NOMO-1 treated with DMSO at 0.1 percent for 48 hours (cell line): ENCODE measurements around the gene LMNTD1.
A peak's percentile ranks its signal among the peaks of the same experiment; 100 is the strongest.
"Not testable (repeated sequence)": the region's sequence is repeated elsewhere in the genome, so short reads cannot be mapped to it uniquely, and the experiment has no call there.

Experiments
- DNase-seq: peaks from one replicate; lab custom pipeline; 2025; ENCODE audit not compliant: unreplicated experiment; lab: John Stamatoyannopoulos, UW

Gene LMNTD1

DNA sequence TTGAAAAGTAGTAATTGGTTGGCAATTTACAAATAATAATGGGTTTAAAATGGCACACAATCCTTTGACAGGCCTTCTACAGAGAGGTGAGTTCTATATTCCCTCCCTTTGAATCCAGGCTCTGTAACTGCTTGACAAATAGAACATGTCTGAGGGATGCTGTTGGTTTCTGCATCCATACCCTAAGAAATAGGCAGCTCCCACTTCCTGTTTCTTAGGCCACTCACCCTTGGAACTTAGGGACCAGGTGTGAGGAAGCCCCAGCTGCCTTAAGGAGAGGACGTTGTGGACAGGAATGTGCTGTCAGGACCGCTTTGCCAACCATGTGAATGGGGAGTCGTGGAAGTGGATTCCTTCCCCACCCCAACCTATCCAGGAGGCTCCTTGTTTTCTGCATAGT lies 59.4 kb downstream of the LMNTD1 start:
- no peak for DNase-seq

DNA sequence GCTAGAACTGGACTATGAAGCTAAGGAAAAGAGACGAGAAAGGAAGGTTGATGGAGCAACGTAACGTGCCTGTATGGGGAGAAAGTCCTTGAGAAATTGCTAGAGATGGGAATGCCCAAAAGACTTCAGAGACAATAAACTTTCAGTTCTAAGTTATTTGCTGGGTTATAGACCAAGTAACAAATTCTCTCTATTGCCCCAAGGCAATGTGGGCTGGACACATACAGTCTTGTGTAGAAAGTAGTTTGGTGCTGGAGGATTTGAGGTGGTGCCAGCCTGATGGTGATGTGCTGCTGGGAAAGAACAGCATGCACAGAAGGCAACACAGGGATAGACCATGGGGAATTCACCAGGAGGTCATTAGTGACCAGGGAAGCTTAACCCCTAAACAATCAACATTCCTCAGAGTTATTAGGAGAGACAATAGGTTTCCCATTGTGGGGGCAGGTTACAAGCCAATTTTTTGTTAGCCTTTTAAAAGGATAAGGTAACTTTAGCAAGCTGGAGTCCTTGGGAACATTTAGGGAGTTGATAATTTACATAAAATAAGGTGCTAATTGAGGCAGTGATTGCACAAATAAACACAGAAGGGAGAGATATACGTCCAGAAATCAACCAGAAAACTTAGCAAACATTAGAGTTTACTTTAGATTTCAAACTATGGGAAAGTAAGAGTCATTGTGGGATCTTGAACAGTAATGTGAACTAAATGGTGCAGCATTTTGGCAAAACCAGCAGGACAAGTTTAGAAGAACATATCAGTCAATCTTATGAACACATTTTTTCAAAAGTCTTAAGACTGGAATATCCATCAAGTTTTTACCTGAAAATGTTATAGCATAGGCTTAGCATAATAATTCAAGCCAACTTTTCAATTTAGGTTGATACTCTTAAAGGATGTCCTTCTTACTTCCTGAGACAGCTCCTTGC lies 61.4 kb downstream of the LMNTD1 start:
- DNase-seq: no peak

DNA sequence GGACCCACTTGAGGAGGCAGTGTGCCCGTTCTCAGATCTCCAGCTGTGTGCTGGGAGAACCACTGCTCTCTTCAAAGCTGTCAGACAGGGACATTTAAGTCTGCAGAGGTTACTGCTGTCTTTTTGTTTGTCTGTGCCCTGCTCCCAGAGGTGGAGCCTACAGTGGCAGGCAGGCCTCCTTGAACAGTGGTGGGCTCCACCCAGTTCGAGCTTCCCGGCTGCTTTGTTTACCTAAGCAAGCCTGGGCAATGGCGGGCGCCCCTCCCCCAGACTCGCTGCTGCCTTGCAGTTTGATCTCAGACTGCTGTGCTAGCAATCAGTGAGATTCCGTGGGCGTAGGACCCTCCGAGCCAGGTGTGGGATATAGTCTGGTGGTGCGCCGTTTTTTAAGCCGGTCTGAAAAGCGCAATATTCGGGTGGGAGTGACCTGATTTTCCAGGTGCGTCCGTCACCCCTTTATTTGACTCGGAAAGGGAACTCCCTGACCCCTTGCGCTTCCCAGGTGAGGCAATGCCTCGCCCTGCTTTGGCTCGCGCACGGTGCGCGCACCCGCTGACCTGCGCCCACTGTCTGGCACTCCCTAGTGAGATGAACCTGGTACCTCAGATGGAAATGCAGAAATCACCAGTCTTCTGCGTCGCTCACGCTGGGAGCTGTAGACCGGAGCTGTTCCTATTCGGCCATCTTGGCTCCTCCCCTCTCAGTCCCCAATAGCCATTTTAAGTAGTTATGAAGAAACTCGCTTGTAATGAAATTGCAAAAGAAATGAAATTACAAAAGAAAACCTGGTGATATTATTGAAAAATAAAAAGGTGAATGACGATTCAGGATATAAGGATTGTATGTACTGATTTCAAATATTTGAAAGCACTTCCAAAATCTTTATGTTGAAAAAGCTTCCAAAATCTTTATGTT lies 63.9 kb downstream of the LMNTD1 start:
- DNase-seq: not testable (repeated sequence)

DNA sequence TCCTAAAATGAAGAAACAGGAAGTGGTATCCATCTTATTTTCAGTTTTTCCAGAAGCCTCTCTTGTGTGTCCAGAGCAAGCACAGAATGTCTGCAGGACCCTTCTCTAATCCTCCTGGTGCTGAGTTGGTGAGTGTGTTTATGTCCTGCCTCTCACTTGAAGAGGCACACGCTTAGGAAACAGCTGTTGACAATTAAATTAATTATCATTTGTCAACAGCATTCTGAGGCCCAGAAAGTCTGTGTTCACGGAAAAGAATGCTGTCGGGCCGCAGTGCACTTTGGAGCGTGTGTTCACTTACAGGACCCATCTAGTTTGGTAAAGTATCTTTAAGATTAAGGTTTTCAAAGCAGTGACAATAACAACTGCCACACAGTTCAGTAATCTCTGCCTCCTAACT lies 70.5 kb downstream of the LMNTD1 start:
- DNase-seq: no peak

- DNase-seq: no peak
These were observed 72.9 kb downstream of the LMNTD1 start for GRCh38 chr12:25480145-25480544.

DNA sequence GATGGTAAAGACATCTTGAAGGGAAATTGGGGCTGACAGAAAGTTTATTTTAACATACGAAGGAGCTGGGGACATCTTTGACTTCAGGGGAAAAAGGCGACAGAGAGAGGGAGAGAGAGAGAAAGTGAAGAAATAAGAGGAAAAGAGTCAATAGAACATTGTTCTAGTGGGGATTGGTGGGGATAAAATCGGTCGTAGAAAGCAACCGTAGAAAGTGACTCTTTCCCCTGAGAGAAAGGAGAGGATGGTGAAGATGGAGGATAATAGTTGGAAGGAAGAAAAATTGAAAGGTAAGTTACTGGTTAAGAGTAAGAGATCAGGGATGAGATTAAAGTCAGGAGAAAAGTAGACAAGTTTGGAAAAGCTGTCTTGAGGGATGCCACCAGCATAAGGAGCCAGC lies 75.9 kb downstream of the LMNTD1 start:
- DNase-seq: no peak

- no peak for DNase-seq
These were observed 80.6 kb downstream of the LMNTD1 start for GRCh38 chr12:25472453-25472852.

DNA sequence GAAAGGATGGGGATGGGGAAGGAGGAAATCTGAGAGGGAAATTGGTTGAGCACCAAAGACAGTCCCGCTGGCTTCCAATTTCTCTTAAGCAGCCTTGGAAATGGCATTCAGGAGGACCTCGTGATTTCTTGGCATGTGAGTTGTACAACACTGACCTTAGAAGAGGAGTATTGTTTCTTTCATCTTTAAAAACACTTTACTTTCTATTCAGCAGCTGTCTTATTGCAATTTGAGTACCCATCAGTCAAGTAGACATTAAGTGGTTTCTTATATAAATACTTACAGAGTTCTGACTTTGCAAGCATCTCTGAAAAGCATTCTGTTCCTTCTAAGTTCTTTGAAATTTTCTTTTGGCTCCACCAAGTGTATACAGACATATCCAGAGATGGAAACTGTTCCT lies 83.2 kb downstream of the LMNTD1 start:
- DNase-seq: no peak

GRCh38 chr12:25469368-25469767 lies 83.7 kb downstream of the LMNTD1 start:
- no peak for DNase-seq

DNA sequence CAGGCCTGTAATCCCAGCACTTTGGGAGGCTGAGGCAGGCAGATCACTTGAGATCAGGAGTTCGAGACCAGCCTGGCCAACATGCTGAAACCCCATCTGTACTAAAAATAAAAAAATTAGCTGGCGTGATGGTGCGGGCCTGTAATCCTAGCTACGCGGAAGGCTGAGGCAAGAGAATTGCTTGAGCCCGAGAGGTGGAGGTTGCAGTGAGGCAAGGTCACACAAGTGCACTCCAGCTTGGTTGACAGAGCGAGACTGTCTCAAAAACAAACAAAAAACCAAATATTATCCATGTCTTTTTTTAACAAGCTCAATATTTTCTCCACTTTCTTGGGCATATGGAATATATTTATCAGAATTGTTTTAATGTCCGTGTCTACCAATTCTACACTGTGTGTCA lies 89.6 kb downstream of the LMNTD1 start:
- no peak for DNase-seq

DNA sequence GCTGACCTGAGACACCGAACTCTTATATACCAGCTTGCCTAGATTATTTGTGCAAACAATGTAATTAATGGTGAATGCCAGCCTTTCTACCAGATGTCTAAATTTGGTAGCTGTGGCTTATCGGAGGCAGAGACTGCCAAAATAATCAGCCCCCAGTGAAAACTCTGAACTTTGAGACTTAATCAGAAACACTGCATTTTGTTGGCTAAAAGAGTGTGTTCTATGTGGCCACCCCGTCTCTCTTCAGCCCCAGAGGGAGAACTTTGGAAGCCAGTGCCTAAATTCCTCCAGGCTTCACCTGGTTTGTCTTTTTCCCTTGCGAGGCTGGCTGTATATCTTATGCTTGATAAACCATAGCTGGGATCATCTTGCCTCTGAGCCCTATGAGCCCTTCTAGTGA lies 90.1 kb downstream of the LMNTD1 start:
- no peak for DNase-seq

DNA sequence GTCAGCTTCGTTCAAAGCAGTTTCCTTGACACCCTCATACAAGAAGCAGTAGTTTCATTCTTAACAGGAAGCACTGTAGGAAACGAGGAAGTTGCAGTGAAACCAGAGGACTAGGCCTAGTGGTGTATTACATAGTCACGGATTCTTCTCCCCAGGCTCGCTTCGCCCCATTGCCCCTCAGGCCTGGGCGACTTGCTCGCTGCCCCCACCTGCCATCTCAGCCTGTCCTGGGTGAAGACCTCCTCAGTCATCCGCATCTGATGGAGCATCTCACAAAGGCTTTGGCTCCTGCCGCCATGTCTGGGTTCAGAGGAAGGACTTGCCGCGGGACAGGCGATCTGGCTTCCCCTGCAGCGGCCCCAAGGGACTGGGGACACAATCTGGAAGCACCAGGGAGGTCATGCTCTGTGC lies 93.5 kb downstream of the LMNTD1 start:
- peak; percentile 75 for DNase-seq

DNA sequence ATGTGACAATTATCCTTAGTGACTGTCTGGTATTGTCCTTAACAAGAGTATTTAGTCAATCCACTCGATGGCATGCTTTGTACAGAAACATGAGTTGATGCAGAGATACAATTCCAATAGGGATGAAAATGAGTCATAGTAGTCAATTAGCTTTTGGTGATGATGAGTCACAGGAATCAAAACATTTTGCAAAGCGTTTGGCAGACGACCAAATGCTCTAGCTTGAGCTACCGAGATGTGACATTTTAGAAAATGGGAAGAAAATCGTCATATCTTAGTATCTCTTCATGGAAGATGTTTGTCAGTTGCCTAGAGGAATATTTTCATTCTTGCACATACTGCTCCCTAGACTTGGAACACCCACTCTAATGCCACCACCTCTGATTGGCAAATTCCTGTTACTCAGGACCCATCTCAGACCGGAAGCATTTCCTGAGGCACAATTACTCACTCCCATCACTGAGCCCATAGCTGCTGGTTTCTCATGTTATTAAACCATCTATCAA lies 95.0 kb downstream of the LMNTD1 start:
- no peak for DNase-seq

GRCh38 chr12:25456474-25456873 lies 96.6 kb downstream of the LMNTD1 start:
- DNase-seq: no peak

DNA sequence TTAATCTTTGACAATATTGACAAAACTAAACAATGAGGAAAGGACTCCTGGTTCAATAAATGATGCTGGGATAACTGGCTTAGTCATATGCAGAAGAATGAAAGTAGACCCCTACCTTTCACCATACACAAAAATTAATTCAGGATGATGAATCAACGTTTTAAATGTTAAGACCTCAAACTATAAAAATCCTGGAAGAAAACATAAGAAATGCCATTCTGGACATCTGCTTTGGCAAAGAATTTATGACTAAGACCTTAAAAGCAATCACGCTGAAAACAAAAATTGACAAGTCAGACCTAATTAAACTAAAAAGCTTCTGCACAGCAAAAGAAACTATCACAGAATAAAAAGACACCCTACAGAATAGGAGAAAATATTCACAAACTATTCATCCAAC lies 97.4 kb downstream of the LMNTD1 start:
- DNase-seq: no peak

- no peak for DNase-seq
These were observed 104.1 kb downstream of the LMNTD1 start for GRCh38 chr12:25449007-25449406.

GRCh38 chr12:25447046-25447445 lies 106.0 kb downstream of the LMNTD1 start:
- DNase-seq: no peak

- no peak for DNase-seq
These were observed 114.4 kb downstream of the LMNTD1 start for GRCh38 chr12:25438638-25439037.

DNA sequence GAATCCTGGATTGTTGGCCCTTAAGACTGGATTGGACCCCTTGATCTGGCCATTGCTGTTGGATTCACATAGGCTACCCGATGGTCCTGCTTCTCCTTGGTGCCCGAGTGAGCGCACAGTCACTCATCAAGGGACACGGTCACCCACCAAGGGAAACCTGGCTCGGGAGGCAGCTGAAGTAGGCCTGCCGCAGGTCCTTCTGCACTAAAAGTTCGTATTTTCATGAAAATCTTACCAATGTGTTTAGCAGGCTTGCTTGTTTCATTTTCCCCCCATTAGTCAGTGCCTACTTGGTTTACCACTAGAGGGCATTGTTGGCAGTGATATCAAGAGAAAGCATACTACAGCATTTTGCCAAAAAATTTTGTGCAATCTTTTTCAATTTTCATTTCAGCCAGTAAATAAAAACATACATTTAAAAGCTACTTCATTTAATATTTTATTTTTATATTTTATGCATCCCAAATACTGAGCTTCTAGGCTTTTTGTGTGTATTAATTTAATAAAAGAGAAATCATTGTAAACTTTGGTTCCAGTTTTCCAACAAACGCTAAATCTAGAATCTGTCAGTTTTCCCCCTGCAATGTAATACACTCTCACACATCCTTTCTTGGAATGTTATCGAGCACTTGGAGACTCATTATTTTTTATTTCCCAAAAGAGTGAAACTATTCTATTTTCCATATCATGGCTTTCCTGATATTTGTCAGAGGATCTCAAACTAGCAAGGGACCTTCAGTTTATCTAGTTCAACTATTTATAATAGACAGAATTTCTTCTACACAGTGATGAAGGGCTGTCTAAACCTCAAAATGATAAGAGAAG lies 116.7 kb downstream of the LMNTD1 start:
- DNase-seq: peak; percentile 69

GRCh38 chr12:25435431-25435830 lies 117.7 kb downstream of the LMNTD1 start:
- no peak for DNase-seq

GRCh38 chr12:25434515-25434914 lies 118.6 kb downstream of the LMNTD1 start:
- no peak for DNase-seq
